Stomach (tissue), 9 donors: ENCODE results near the gene ZNF593OS. TPM values are rescaled to one million over a fixed set of nuclear protein-coding genes. Genes with fewer than 3 reads are reported as not detected.

Experiments
- DNase-seq, 2 donors: peaks; one replicate each; pipeline versions ENCODE4 v3.0.0 to v3.0.0-alpha.2; 2013 to 2019
- H3K27ac ChIP-seq, 5 donors: fragments of 200-600 bp in 4 of 5; sonication (generic) in 4 of 5; one replicate each; pipeline ENCODE4 v1.5.1; 2013 to 2019; ENCODE audit warnings: mild to moderate bottlenecking in 1 of 5, moderate library complexity in 1 of 5
- H3K27me3 ChIP-seq, 3 donors: fragments of 200-600 bp; sonication (generic); one replicate each; pipeline ENCODE4 v1.5.1; 2017 to 2019; ENCODE audit warnings: mixed run types in 1 of 3
- H3K36me3 ChIP-seq, 4 donors: fragments of 200-600 bp; sonication (generic); 1 replicate in 3 of 4; 2 replicates in 1 of 4; pipeline ENCODE4 v1.5.1; 2016 to 2019
- H3K4me1 ChIP-seq, 4 donors: fragments of 200-600 bp; sonication (generic); one replicate each; pipeline ENCODE4 v1.5.1; 2016 to 2019
- H3K4me3 ChIP-seq, 4 donors: fragments of 200-600 bp; sonication (generic) in 3 of 4; one replicate each; pipeline ENCODE4 v1.5.1; 2016 to 2019; ENCODE audit warnings: mild to moderate bottlenecking in 1 of 4
- H3K9me3 ChIP-seq, 4 donors: fragments of 200-600 bp; sonication (generic); one replicate each; pipeline ENCODE4 v1.5.1; 2016 to 2019
- EP300 ChIP-seq: sonication (generic); formaldehyde crosslinking; IDR thresholded peaks from one replicate; pipeline ENCODE4 v1.6.1; 2017; ENCODE audit warnings: antibody characterized with exemption
- POLR2A ChIP-seq, 4 donors: fragments of 450-650 bp; IDR thresholded peaks; one replicate each; pipeline ENCODE4 v1.6.1; 2016; ENCODE audit warnings: antibody characterized with exemption in 4 of 4, control low read depth in 2 of 4, mild to moderate bottlenecking in 1 of 4, moderate library complexity in 1 of 4
- POLR2AphosphoS5 ChIP-seq, 3 donors: sonication (generic); formaldehyde crosslinking; IDR thresholded peaks; one replicate each; pipeline ENCODE4 v1.6.1; 2016; ENCODE audit warnings: antibody characterized with exemption in 3 of 3
- WGBS, 5 donors: extraction: QIAGEN DNeasy Blood & Tissue Kit in 3 of 5; methylation state at CpG; one replicate each; pipeline versions ENCODE4 v1.1.5 to v1.1.7; 2013 to 2018; 5-methylcytosine and 5-hydroxymethylcytosine counted together
- intact Hi-C: fragments of 100-400 bp; cut with DNase I; formaldehyde crosslinking; loops from one replicate; pipeline ENCODE4 v1.15.1; 2023; ENCODE audit warnings: low total_unique reads
- polyA plus RNA-seq, 3 donors: library from polyadenylated mRNA; stranded (reverse); fragments of 200-250 nt; gene quantifications; one replicate each; pipeline ENCODE4 v1.2.3, GENCODE V29; 2013
- total RNA-seq, 5 donors: library from RNA; depleted of rRNA; stranded (reverse); fragments of >200 nt; gene quantifications; one replicate each; pipeline versions ENCODE4 v1.1.0 to v1.2.3, GENCODE V29; 2014 to 2016
- TF ChIP-seq, protein P1 (sequence below), 7 experiments: fragments of 450-650 bp in 4 of 7; fragments of 200-600 bp in 3 of 7; sonication (generic) in 3 of 7; IDR thresholded peaks; one replicate each; pipeline ENCODE4 v1.5.1; 2016 to 2019; ENCODE audit warnings: antibody characterized with exemption in 7 of 7, control low read depth in 2 of 7, mild to moderate bottlenecking in 1 of 7
- donor health status: healthy with polysubstance abuse.
- donor health status: Bipolar disorder and iron deficiency.
- donor health status: healthy.

Gene ZNF593OS
- total and polyA plus RNA-seq, 8 donors, result 0.30 to 0.76 TPM; not detected in 6

DNA sequence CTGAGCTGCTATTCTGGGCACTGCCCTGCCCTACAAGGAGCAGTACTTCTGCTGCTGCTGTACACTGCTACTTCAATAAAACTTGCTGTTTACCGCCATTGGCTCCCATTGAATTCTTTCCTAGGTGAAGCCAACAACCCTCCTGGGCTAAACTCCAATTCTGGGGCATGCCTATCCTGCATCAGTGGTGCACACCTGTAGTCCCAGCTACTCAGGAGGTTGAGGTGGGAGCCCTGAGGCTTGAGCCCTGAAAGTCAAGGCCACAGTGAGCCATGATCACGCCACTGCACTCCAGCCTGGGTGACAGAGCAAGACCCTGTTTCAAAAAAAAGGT is 38.8 kb downstream of the ZNF593OS start:
- Histone ChIP-seq H3K4me3 (no peak overlapping the region), H3K9me3 (no peaks in the 10 kb centered on the region), H3K4me1 (peaks cover 0 to 8% (median 6%) of the 10 kb centered on the region in 4 donors), H3K36me3 (no peaks in the 10 kb centered on the region), H3K27ac (no peak overlapping the region), H3K27me3 (peaks cover 0 to 7% (median 0%) of the 10 kb centered on the region in 3 donors)
- TF ChIP-seq, protein P1, sequence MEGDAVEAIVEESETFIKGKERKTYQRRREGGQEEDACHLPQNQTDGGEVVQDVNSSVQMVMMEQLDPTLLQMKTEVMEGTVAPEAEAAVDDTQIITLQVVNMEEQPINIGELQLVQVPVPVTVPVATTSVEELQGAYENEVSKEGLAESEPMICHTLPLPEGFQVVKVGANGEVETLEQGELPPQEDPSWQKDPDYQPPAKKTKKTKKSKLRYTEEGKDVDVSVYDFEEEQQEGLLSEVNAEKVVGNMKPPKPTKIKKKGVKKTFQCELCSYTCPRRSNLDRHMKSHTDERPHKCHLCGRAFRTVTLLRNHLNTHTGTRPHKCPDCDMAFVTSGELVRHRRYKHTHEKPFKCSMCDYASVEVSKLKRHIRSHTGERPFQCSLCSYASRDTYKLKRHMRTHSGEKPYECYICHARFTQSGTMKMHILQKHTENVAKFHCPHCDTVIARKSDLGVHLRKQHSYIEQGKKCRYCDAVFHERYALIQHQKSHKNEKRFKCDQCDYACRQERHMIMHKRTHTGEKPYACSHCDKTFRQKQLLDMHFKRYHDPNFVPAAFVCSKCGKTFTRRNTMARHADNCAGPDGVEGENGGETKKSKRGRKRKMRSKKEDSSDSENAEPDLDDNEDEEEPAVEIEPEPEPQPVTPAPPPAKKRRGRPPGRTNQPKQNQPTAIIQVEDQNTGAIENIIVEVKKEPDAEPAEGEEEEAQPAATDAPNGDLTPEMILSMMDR (IDR thresholded peaks at IDR 0.05), result no peak
- no peak for TF ChIP-seq EP300
- TF ChIP-seq POLR2A (IDR thresholded peaks at IDR 0.05), result no peak
- TF ChIP-seq POLR2AphosphoS5 (IDR thresholded peaks at IDR 0.05), result no peak
- WGBS, 5 donors, result 81 to 100% (median 93%) methylated on average over 2 of the region's 2 CpGs
- intact Hi-C loops, result no loop called here
- DNase-seq, result no peak

DNA sequence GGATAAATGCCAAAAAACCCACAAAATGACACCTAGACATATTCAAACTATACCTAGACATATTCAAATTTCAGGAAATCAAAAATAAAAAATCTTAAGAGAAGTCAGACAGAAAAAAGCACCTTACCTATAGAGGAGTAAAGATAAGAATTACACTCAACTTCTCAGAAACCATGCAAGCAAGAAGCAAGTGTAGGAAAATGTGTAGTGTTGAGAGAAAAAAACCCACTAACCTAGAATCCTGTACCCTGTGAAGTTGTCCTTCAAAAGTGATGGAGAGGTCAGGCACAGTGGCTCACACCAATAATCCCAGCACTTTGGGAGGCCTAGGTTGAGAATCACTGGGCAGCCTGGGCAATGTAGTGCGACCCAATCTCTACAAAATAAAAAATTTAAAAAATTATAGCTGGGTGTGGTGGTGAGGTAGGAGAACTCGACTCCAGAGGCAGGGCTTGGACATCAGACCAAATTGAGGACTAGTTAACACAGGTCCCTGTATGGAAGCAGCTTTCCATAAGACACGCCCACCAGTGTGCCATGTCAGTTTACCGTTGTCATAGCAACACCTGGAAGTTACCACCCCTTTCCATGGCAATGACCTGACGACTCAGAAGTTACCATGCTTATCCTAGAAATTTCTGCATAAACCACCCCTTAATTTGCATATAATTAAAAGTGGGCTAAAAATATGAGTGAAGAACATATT is 39.4 kb downstream of the ZNF593OS start:
- no peaks in the 10 kb centered on the region for H3K36me3 ChIP-seq
- no peak overlapping the region for H3K4me3 ChIP-seq
- H3K4me1 ChIP-seq, result peaks cover 4 to 13% (median 11%) of the 10 kb centered on the region in 4 donors
- H3K9me3 ChIP-seq, result no peaks in the 10 kb centered on the region
- no peak overlapping the region for H3K27ac ChIP-seq
- peaks cover 0 to 7% (median 0%) of the 10 kb centered on the region in 3 donors for H3K27me3 ChIP-seq
- 80 to 87% (median 81%) methylated on average over 5 of the region's 5 CpGs for whole genome bisulfite sequencing, 5 donors
- no peak for TF ChIP-seq EP300
- TF ChIP-seq POLR2A (IDR thresholded peaks at IDR 0.05), result no peak
- TF ChIP-seq, protein P1 (IDR thresholded peaks at IDR 0.05), result no peak
- no peak for TF ChIP-seq POLR2AphosphoS5 (IDR thresholded peaks at IDR 0.05)
- intact Hi-C loops, result no loop called here
- no peak for DNase-seq

DNA sequence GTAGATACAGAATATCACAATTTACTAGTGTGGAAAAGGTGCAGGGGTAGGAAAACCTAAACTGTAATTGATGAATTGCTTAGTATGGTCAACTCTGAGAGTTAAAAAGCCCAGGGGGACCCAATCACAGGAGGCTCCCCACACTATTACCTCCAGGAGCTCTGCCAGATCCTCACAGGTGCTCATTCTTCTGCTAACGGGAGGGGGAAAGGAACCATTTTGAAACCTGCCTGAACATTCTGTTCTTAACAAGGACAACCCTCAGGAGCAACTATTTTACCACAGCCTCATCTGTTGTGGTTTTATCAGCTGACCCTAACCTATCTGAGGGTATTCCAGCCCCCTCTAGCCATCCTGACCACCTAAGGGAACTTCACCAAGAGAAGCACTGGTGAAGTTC is 40.9 kb downstream of the ZNF593OS start:
- intact Hi-C loops, result no loop called here
- Histone ChIP-seq H3K4me1 (peaks cover 17 to 27% (median 20%) of the 10 kb centered on the region in 4 donors), H3K27me3 (peaks cover 0 to 7% (median 0%) of the 10 kb centered on the region in 3 donors), H3K36me3 (no peaks in the 10 kb centered on the region), H3K4me3 (no peak overlapping the region), H3K27ac (no peak overlapping the region), H3K9me3 (no peaks in the 10 kb centered on the region)
- WGBS, 5 donors, result 38 to 67% (median 53%) methylated on average over 1 of the region's 1 CpG
- TF ChIP-seq POLR2AphosphoS5 (IDR thresholded peaks at IDR 0.05) (no peak), POLR2A (IDR thresholded peaks at IDR 0.05) (no peak), EP300 (no peak)
- TF ChIP-seq, protein P1 (IDR thresholded peaks at IDR 0.05), result no peak
- DNase-seq, result no peak

DNA sequence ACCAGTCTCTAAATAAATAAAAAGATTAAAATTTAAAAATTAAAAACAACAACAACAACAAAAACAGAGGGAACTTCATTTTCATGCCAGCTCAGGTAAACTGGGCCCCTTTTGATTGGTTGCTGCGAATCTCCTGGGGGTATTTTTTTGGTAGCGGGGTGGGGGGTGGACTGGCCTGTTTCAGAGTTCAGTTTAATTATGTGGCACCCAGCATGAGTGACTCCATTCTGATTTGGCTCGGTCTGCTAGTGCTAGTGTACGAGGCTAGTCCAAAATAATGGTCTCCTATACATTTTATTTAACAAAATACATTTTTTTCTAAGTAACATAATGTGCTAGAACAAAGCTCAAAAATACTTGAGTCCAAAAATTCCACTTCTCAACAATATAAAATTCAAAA is 41.9 kb downstream of the ZNF593OS start:
- peaks cover 19 to 36% (median 25%) of the 10 kb centered on the region in 4 donors for H3K4me1 ChIP-seq
- no peak for TF ChIP-seq EP300
- TF ChIP-seq POLR2A (IDR thresholded peaks at IDR 0.05), result no peak
- TF ChIP-seq, protein P1 (IDR thresholded peaks at IDR 0.05), result no peak
- TF ChIP-seq POLR2AphosphoS5 (IDR thresholded peaks at IDR 0.05), result no peak
- intact Hi-C loops, result no loop called here
- H3K9me3 ChIP-seq, result no peaks in the 10 kb centered on the region
- H3K36me3 ChIP-seq, result no peaks in the 10 kb centered on the region
- peaks cover 0 to 7% (median 0%) of the 10 kb centered on the region in 3 donors for H3K27me3 ChIP-seq
- no peak overlapping the region for H3K27ac ChIP-seq
- no peak for DNase-seq
- no peak overlapping the region for H3K4me3 ChIP-seq
- WGBS, 5 donors, result 95 to 98% (median 96%) methylated on average over 4 of the region's 4 CpGs
